K562 treated with DMSO at 1 percent for 12 hours (cell line): ENCODE measurements around the gene SPOCK2. TPM values are rescaled to one million over a fixed set of nuclear protein-coding genes. Genes with fewer than 3 reads are reported as not detected.

ENCODE experiments used
- total RNA-seq: library from RNA; unstranded; fragments of 300-600 nt; gene quantifications from 2 replicates; pipeline ENCODE4 v1.2.3, GENCODE V29; 2022; ENCODE audit not compliant: insufficient read depth

SPOCK2 gene
- 0.51 and 1.1 TPM in 2 replicates for total RNA-seq

GRCh38 chr10:72087969-72088888 lies at the start of gene SPOCK2:
TSS of gene SPOCK2 (minus strand) at chr10:72088551. CDS start at chr10:72088328, 223 bp downstream.

Other genes starting within 250 kb of the SPOCK2 start
- 1,084 and 1,575 TPM in 2 replicates for gene PSAP, start 237.3 kb downstream of the SPOCK2 start, total RNA-seq
- gene CHST3, start 124.2 kb downstream of the SPOCK2 start, total RNA-seq = 0.17 and 0.39 TPM in 2 replicates
- 112 and 151 TPM in 2 replicates for gene ANAPC16, start 127.5 kb upstream of the SPOCK2 start, total RNA-seq
- 33.2 and 53.6 TPM in 2 replicates for gene ASCC1, start 127.7 kb upstream of the SPOCK2 start, total RNA-seq
- 527 and 528 TPM in 2 replicates for gene DDIT4, start 185.4 kb upstream of the SPOCK2 start, total RNA-seq